CD4-positive, alpha-beta T cell treated with Interleukin-2 at 100 ng/mL for 4 hours (primary cell): ENCODE data around the gene TMSB4X.
A peak's percentile ranks its signal among the peaks of the same experiment; 100 is the strongest.
"Not testable (repeated sequence)": the region's sequence is repeated elsewhere in the genome, so short reads cannot be mapped to it uniquely, and the experiment has no call there.

Experiments used
- DNase-seq: peaks from one replicate; pipeline ENCODE4 v3.0.0-alpha.2; 2020; ENCODE audit warnings: low spot score

Gene TMSB4X

GRCh38 chrX:12976819-12977732 lies 2.2 kb downstream of the TMSB4X start:
- not testable (repeated sequence) for DNase-seq

- no peak for DNase-seq
Observed at GRCh38 chrX:12977761-12978204, 2.9 kb downstream of the TMSB4X start.

GRCh38 chrX:12978205-12979025 lies 3.5 kb downstream of the TMSB4X start:
- DNase-seq = peak; percentile 81

- DNase-seq = no peak
Observed at GRCh38 chrX:12979026-12979607, 4.2 kb downstream of the TMSB4X start.

- DNase-seq = no peak
Observed at GRCh38 chrX:12979616-12980015, 4.7 kb downstream of the TMSB4X start.

GRCh38 chrX:12980039-12980438 lies 5.1 kb downstream of the TMSB4X start:
- peak; percentile 35 for DNase-seq

- peak; percentile 30 for DNase-seq
Observed at GRCh38 chrX:12981880-12982279, 7.0 kb downstream of the TMSB4X start.

- peak; percentile 79 for DNase-seq
Observed at GRCh38 chrX:12984603-12985319, 9.9 kb downstream of the TMSB4X start.

GRCh38 chrX:12985331-12985730 lies 10.4 kb downstream of the TMSB4X start:
- DNase-seq = no peak

GRCh38 chrX:12986164-12986779 lies 11.4 kb downstream of the TMSB4X start:
- DNase-seq = no peak

GRCh38 chrX:12986886-12987285 lies 12.0 kb downstream of the TMSB4X start:
- no peak for DNase-seq

GRCh38 chrX:12987340-12987739 lies 12.4 kb downstream of the TMSB4X start:
- DNase-seq = no peak

- DNase-seq = no peak
Observed at GRCh38 chrX:12987900-12988594, 13.1 kb downstream of the TMSB4X start.

- no peak for DNase-seq
Observed at GRCh38 chrX:12988797-12989196, 13.9 kb downstream of the TMSB4X start.

GRCh38 chrX:12989461-12989860 lies 14.6 kb downstream of the TMSB4X start:
- DNase-seq = no peak

GRCh38 chrX:12991575-12991974 lies 16.7 kb downstream of the TMSB4X start:
- no peak for DNase-seq

- no peak for DNase-seq
Observed at GRCh38 chrX:12992544-12993118, 17.7 kb downstream of the TMSB4X start.

GRCh38 chrX:12993826-12994225 lies 18.9 kb downstream of the TMSB4X start:
- DNase-seq = no peak

- DNase-seq = no peak
Observed at GRCh38 chrX:12994321-12994720, 19.4 kb downstream of the TMSB4X start.

- no peak for DNase-seq
Observed at GRCh38 chrX:12996934-12997435, 22.1 kb downstream of the TMSB4X start.
